GM18909 (cell line): Measurements from ENCODE around the gene ROBO4.

Experiments
- ATAC-seq: cut with Tn5 transposase; IDR thresholded peaks from one replicate; pipeline ENCODE4 v1.9.1; 2021; ENCODE audit warnings: mild to moderate bottlenecking; ENCODE audit not compliant: unreplicated experiment, poor library complexity

Gene ROBO4

DNA sequence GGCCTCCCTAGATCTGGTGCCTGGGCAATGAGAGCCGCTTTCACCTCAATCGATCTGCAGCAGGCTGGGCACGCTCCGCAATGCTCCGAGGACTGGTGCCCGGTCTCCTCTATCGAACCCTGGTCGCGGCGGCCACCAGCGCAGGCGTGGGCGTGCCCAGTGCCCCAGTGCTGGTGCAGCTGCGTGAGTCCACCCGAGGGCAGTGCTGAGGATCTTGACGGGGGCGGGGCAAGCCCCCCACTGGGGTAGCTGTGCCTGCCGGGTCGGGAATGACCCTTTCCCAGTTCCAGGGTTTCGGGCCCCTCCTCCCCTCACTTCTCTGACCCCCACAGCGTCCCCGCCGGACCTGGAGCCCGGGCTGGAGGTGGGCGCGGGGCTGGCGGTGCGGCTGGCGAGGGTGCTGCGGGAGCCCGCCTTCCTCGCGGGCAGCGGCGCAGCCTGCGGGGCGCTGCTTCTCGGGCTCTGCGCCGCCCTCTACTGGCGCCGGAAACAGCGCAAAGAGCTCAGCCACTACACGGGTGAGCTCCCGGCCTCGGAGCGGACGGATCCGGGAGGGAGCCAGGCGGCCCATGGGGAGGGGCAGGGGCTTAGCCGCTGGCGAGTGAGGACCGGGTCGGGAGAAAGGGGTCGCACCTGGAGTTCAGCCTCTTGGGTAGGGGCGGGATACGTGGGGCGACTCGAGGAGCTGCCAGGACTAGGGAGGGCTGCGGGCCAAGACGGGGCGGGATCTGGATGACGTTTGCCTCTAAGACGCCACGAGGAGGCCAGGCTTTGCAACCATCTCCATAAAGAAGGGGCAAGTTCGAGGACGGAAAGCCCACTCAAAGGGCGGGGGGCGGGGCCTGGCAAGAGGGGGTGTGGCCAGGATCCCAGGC lies 21.5 kb downstream of the ROBO4 start:
- ATAC-seq, result peak; percentile 92

GRCh38 chr11:124875401-124875800 lies 22.3 kb downstream of the ROBO4 start:
- no peak for ATAC-seq

GRCh38 chr11:124874571-124875255 lies 23.0 kb downstream of the ROBO4 start:
- no peak for ATAC-seq

GRCh38 chr11:124873951-124874350 lies 23.7 kb downstream of the ROBO4 start:
- ATAC-seq, result no peak

DNA sequence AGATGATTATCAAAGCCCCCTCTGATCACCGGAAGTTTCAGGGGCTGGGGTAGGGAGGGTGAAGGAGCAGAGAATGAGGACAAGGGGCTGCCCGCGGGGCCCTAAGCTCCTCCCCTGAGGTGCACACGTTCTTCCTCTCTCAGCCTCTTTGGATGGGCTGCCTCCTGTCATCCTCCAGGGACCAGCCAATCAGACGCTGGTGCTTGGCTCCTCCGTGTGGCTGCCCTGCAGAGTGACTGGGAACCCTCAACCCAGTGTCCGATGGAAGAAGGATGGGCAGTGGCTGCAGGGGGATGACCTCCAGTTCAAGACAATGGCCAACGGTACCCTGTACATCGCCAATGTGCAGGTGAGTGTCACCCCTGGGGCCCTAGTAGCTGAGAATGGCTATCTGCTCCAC lies 24.9 kb downstream of the ROBO4 start:
- no peak for ATAC-seq

GRCh38 chr11:124872280-124872679 lies 25.4 kb downstream of the ROBO4 start:
- ATAC-seq, result no peak

DNA sequence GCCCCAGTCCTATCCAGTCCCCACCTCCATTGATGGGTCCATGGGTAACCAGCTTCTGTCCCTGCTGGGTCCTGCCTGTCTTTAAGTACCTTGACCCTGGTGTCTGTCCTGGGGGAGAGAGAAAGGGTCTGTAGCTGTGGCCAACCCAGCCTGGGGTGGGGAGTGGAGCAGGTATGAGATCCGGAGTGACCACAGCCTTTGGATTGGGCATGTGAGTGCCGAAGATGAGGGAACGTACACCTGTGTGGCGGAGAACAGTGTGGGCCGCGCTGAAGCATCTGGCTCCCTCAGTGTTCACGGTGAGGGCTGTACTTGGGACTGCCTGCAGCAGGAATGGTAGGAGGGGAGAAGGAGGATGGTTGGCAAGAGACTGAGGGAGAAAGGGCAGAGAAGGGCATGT lies 27.2 kb downstream of the ROBO4 start:
- ATAC-seq, result no peak

DNA sequence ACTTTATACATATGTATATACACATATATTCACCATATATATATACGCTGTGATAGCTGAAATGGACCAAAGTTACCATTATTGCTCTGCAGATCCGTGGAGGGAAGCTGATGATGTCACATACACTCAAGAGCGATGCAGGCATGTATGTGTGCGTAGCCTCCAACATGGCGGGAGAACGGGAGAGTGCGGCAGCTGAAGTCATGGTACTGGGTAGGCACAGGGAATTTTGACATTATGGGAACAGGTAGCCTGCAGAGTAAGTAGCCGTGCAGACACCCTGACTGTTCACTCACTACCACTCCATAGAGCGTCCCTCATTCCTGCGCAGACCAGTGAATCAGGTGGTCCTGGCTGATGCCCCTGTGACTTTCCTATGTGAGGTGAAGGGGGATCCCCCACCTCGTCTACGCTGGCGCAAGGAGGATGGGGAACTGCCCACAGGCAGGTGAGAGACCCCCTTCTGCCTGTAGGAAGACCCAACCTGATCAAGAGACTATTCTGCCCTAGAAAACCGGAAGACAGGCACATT lies 27.7 kb downstream of the ROBO4 start:
- no peak for ATAC-seq

DNA sequence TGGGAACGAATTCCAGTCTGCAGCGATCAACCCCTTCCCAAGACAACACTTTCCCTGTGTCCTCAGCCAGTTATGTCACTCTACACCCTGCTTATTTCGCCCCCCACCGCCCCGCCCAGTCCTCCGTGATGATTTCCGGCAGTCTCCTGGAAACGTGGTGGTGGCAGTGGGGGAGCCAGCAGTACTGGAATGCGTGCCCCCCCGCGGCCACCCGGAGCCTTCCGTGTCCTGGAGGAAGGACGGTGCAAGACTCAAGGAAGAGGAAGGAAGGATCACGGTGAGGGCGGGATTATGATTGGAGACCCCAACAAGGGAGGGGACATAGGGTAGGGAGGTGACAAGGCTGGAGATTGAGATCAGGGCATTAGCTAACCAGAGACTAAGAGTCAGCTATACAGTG lies 28.3 kb downstream of the ROBO4 start:
- no peak for ATAC-seq

GRCh38 chr11:124868331-124869274 lies 29.1 kb downstream of the ROBO4 start:
- no peak for ATAC-seq

GRCh38 chr11:124867700-124868099 lies 30.0 kb downstream of the ROBO4 start:
- no peak for ATAC-seq

GRCh38 chr11:124865902-124866851 lies 31.5 kb downstream of the ROBO4 start:
- no peak for ATAC-seq

DNA sequence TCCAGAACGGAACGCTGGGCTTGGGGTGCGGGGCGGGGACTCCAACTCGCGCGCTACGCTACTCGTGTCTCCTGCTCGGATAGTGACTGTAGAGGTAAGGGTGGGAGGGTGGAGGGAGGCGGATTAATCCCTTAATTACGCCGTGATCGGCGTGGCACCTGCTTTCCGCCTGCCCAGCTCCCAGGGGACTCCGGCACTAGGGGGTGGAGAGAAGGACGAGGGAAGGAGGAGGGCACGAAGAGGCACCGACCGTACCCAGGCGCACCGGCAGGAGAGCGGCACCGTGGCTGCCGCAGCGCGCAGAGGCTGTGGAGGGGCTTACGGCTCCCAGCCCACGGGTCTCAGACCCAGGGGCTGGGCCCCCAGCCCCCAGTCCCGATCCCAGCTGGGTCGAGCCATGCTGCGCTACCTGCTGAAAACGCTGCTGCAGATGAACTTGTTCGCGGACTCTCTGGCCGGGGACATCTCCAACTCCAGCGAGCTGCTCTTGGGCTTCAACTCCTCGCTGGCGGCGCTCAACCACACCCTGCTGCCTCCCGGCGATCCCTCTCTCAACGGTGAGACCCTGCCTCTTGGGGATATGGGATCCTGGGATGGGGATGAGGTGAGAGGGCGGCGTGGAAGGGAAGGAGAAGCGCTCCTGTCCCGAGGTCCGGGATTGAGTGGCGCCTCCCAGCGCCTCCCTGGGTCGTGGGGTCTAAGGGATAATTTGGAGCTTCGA lies 32.3 kb downstream of the ROBO4 start, which contains the start of gene ROBO3:
Gene ROBO3 (plus strand): TSS at position 252 of the 721 bp plus-strand sequence. CDS start 146 bp downstream, at position 398.
- ATAC-seq, result no peak

GRCh38 chr11:124864892-124865180 lies 32.8 kb downstream of the ROBO4 start:
- ATAC-seq, result no peak

- no peak for ATAC-seq
These were observed 33.3 kb downstream of the ROBO4 start for GRCh38 chr11:124864176-124864891.

GRCh38 chr11:124863826-124864165 lies 33.9 kb downstream of the ROBO4 start:
- no peak for ATAC-seq

- no peak for ATAC-seq
These were observed 34.4 kb downstream of the ROBO4 start for GRCh38 chr11:124863137-124863825.

- ATAC-seq, result no peak
These were observed 36.0 kb downstream of the ROBO4 start for GRCh38 chr11:124861670-124862069.
